ENCODE results near the gene UROS.

UROS gene

DNA sequence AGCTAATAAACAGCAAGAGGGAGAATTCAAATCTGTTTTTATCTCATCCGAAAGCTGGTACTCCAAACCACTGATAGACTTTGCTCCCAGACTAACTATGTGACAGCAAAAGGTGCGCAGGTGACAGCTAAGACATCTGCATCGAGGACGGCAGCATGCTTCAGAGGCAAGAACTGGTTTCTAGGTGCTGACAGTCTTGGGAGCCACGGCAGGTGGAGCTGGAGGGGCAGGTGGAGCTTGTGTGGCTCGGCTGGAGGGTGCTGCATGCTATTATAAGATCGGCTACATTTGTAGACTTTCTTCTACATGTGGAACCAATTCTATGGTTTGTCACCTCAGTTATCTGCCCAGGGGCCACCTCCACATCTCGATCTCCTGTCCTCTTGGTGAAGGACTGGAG, 25.6 kb downstream of the UROS start:
- no peak for DNase-seq (ENCODE audit: extremely low read depth, low read depth)
- TF ChIP-seq CTCF (IDR thresholded peaks at IDR 0.05; ENCODE audit: low read depth, low read length, missing control alignments): no peak
- H3K4me3 ChIP-seq (replicated peaks; ENCODE audit: low read depth, low read length): no peak overlapping the region

- no peak for TF ChIP-seq CTCF (IDR thresholded peaks at IDR 0.05; ENCODE audit: low read depth, low read length, missing control alignments)
Measured at GRCh38 chr10:125795637-125796190, 27.3 kb downstream of the UROS start.

DNA sequence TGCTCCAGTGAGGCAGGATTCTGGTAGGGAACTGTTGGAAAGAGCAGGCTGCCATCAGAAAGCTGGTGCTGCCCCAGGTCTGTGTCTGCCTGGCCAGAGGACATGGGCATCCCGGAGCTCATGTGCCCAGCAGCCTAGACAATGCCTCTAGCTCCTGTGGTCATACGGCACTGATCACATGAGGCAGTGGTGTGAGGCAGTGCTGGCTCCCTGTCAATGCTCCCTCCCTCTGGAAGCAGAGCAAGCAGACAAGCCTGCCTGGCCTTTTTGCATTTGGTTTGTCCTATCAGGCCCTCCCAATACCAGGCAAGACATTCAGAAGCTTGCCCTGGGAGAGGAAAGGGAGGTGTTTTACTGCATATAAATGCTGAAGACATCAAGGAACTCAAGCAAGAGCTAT, 27.9 kb downstream of the UROS start:
- no peak overlapping the region for H3K4me3 ChIP-seq (replicated peaks; ENCODE audit: low read depth, low read length)
- TF ChIP-seq CTCF (IDR thresholded peaks at IDR 0.05; ENCODE audit: low read depth, low read length, missing control alignments): no peak
- no peak for DNase-seq (ENCODE audit: extremely low read depth, low read depth)

More at GRCh38 chr10:125795637-125796190, 27.3 kb downstream of the UROS start:
- H3K4me3 ChIP-seq (replicated peaks; ENCODE audit: low read depth, low read length): no peak overlapping the region
- no peak for DNase-seq (ENCODE audit: extremely low read depth, low read depth)

DNA sequence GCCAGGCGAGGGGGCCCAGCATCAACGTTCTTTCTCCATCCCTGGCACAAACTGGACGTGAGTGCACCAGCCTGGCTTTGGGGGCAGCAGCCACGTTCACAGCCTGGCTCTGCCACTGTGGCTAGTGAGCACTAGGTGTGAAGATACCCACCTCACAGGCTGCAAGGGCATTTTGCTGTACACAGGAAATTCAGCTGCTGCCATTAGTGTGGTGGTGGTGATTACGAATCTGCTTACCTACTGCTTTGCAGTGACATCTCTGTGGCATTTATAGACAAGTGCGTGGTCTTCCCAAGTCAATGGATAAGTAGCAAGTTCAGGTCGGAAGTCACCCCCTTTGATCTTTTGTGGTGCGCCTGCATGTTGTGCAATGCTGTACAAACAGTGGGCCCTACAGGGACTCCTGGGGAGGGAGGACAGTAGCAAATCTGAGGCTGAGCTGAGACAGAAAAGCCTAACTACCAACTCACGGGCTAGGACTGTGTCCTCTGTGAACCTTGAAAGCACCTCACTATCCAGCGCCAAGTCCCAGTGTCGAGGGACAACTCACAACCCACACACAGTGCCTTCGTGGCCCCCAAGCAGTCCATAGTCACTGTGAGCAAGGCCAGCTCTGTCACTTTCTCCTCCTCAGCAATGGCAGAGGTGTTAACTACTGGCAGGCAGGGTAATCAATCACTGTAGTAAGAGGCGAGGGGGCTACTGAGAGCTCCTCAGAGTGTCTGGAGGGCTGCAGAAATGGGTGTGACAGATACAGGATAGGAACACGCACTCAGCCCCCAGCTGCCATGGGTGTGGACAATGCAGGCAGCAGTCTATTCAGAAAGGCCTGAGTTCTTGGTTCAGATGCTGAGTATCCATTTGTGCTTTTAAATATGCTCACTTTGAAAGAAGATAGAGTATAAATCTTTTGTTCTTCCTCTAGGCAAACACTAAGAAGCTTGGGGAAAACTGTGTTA, 30.4 kb downstream of the UROS start:
- no peak overlapping the region for H3K4me3 ChIP-seq (replicated peaks; ENCODE audit: low read depth, low read length)
- DNase-seq (ENCODE audit: extremely low read depth, low read depth): no peak
- no peak for TF ChIP-seq CTCF (IDR thresholded peaks at IDR 0.05; ENCODE audit: low read depth, low read length, missing control alignments)

DNA sequence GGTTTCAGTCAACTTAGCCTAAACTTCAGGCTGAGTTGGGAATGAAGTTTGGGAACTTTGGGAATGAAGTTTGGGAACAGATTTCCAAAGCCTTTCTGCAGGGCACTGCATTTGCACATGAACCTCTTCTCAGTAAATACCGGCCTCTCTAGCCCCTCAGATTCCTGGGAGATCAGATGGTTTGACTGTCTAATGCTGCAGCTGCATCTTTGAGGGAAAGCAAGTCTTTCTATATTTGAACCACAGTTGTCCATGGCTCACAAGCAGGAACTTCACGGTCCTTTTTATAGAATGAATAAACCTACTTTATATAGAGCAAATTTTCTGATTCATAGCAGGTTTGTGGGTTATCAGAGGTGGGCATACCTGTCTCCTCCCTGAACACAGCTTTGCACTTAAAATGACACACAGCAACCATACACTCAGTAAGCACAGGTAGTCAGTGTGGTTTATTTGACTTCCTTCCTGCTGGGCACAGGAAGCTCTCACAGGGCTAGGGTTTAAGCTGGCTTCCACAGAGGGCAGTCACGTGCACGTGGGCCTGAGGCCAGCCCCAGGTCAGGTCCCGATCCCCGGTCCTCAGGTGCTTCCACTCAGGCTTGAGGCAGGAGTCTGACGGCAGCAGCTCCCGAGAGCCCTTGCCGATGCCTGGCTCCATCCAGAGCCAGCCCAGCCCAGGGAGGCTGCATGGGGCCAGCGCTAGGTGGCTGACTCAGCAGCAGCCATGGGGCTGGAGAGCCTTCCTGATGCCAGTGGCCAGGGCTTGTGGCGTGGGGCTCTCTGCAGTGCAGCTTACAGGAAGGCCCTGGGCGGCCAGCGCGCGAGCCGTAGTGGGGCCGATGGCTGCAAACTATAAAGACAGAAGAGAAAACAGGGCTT, 34.7 kb downstream of the UROS start:
- H3K4me3 ChIP-seq (replicated peaks; ENCODE audit: low read depth, low read length): no peak overlapping the region
- DNase-seq (ENCODE audit: extremely low read depth, low read depth): no peak
- no peak for TF ChIP-seq CTCF (IDR thresholded peaks at IDR 0.05; ENCODE audit: low read depth, low read length, missing control alignments)

GRCh38 chr10:125785791-125786190, 37.3 kb downstream of the UROS start:
- TF ChIP-seq CTCF (IDR thresholded peaks at IDR 0.05; ENCODE audit: low read depth, low read length, missing control alignments): no peak
- H3K4me3 ChIP-seq (replicated peaks; ENCODE audit: low read depth, low read length): no peak overlapping the region
- DNase-seq (ENCODE audit: extremely low read depth, low read depth): no peak

Data from HFF-Myc (cell line).